Right cardiac atrium (tissue), 5 donors: ENCODE measurements around the gene XRCC4. TPM values are rescaled to one million over a fixed set of nuclear protein-coding genes. Genes with fewer than 3 reads are reported as not detected.

ENCODE experiments used
- ATAC-seq, 2 donors: fragments of 200-7000 bp; cut with Tn5 transposase; one replicate each; pipeline versions ENCODE4 v1.8.0 to v1.9.1; 2020; ENCODE audit warnings: moderate library complexity in 2 of 2, mild to moderate bottlenecking in 1 of 2
- DNase-seq, 3 donors: peaks; one replicate each; pipeline ENCODE4 v3.0.0-alpha.2; 2020
- H3K27ac ChIP-seq: one replicate; pipeline ENCODE4 v1.5.1; 2013; ENCODE audit warnings: mild to moderate bottlenecking, low read length, control low read depth, moderate library complexity
- H3K27me3 ChIP-seq: one replicate; pipeline ENCODE4 v1.6.1; 2013; ENCODE audit not compliant: control insufficient read depth, insufficient read depth
- H3K4me1 ChIP-seq: one replicate; pipeline ENCODE4 v1.6.1; 2013; ENCODE audit warnings: low read length; ENCODE audit not compliant: control insufficient read depth, insufficient read depth
- H3K4me3 ChIP-seq: one replicate; pipeline ENCODE4 v1.5.1; 2013; ENCODE audit warnings: low read length, control low read depth
- H3K9me3 ChIP-seq: one replicate; pipeline ENCODE4 v1.6.1; 2013; ENCODE audit warnings: low read length; ENCODE audit not compliant: control insufficient read depth
- WGBS: extraction: QIAGEN DNeasy Blood & Tissue Kit; methylation state at CpG from one replicate; pipeline ENCODE4 v1.1.7; 2013; 5-methylcytosine and 5-hydroxymethylcytosine counted together
- intact Hi-C, 4 donors: fragments of 100-400 bp; cut with DNase I; formaldehyde crosslinking; loops; one replicate each; pipeline versions ENCODE4 v1.11.0 to v1.14.0; 2022 to 2023
- polyA plus RNA-seq: library from polyadenylated mRNA; stranded (reverse); fragments of 200-250 nt; gene quantifications from one replicate; pipeline ENCODE4 v1.2.3, GENCODE V29; 2013
- total RNA-seq, 4 donors: library from RNA; stranded (reverse); fragmentation: NEBNext Ultra II Directional; extraction: Animal tissue kit (Norgen Biotek cat#: 25700); gene quantifications; one replicate each; pipeline ENCODE4 v1.2.1, GENCODE V29; 2021
- donor health status: healthy with polysubstance abuse.
- donor health status: DM: no; HTN: yes; CAD: no.
- donor health status: DM: no; HTN: no; CAD: no.
- donor health status: DM: no; HTN: yes; CAD: no; lungs with severe emphysema.
- donor health status: DM: yes; HTN: yes; CAD: no.

Gene XRCC4
- total and polyA plus RNA-seq, 5 donors = 7.1 to 8.6 (median 7.5) TPM

GRCh38 chr5:83323557-83324180 lies 246.3 kb downstream of the XRCC4 start:
- Histone ChIP-seq H3K27ac (no peak overlapping the region), H3K4me3 (no peak overlapping the region), H3K27me3 (no peaks in the 10 kb centered on the region), H3K4me1 (no peaks in the 10 kb centered on the region), H3K9me3 (no peaks in the 10 kb centered on the region)
- DNase-seq (no peak), ATAC-seq (no peak)
- intact Hi-C loops = no loop called here

GRCh38 chr5:83331842-83332241 lies 254.5 kb downstream of the XRCC4 start:
- DNase-seq (no peak), ATAC-seq (no peak)
- Histone ChIP-seq H3K27ac (no peak overlapping the region), H3K4me1 (no peaks in the 10 kb centered on the region), H3K27me3 (no peaks in the 10 kb centered on the region), H3K4me3 (no peak overlapping the region), H3K9me3 (no peaks in the 10 kb centered on the region)
- 87% methylated on average over 2 of the region's 2 CpGs for WGBS
- intact Hi-C loops = no loop called here

- H3K9me3 ChIP-seq = no peaks in the 10 kb centered on the region
- no peak overlapping the region for H3K4me3 ChIP-seq
- no peaks in the 10 kb centered on the region for H3K27me3 ChIP-seq
- peak; percentile 9 to 28 (median 18) for DNase-seq
- peak; percentile 57 to 87 for ATAC-seq
- peaks cover 2% of the 10 kb centered on the region for H3K4me1 ChIP-seq
- H3K27ac ChIP-seq = peak overlapping the region; percentile 13
- intact Hi-C loops = no loop called here
- 45% methylated on average over 4 of the region's 4 CpGs for WGBS
These were observed 260.2 kb downstream of the XRCC4 start for GRCh38 chr5:83337453-83338035.

GRCh38 chr5:83340511-83340918 lies 263.2 kb downstream of the XRCC4 start:
- no peaks in the 10 kb centered on the region for H3K9me3 ChIP-seq
- no peak overlapping the region for H3K4me3 ChIP-seq
- intact Hi-C loops = no loop called here
- H3K4me1 ChIP-seq = peaks cover 2% of the 10 kb centered on the region
- no peak for DNase-seq
- 75% methylated on average over 2 of the region's 2 CpGs for WGBS
- no peak overlapping the region for H3K27ac ChIP-seq
- no peaks in the 10 kb centered on the region for H3K27me3 ChIP-seq
- ATAC-seq = peak in 1 of 2 donors; percentile 64

- Histone ChIP-seq H3K4me1 (peaks cover 2% of the 10 kb centered on the region), H3K4me3 (no peak overlapping the region), H3K27ac (no peak overlapping the region), H3K27me3 (no peaks in the 10 kb centered on the region), H3K9me3 (no peaks in the 10 kb centered on the region)
- 83% methylated on average over 3 of the region's 3 CpGs for WGBS
- ATAC-seq (no peak), DNase-seq (no peak)
- intact Hi-C loops = no loop called here
These were observed 264.5 kb downstream of the XRCC4 start for GRCh38 chr5:83341815-83342334.

GRCh38 chr5:83342465-83342864 lies 265.1 kb downstream of the XRCC4 start:
- no peak overlapping the region for H3K27ac ChIP-seq
- no peak for ATAC-seq

GRCh38 chr5:83343299-83343698 lies 266.0 kb downstream of the XRCC4 start:
- H3K27ac ChIP-seq = no peak overlapping the region
- no peaks in the 10 kb centered on the region for H3K9me3 ChIP-seq
- H3K4me1 ChIP-seq = peaks cover 2% of the 10 kb centered on the region
- ATAC-seq = no peak
- H3K4me3 ChIP-seq = no peak overlapping the region
- intact Hi-C loops = no loop called here
- WGBS = 72% methylated on average over 2 of the region's 2 CpGs
- no peak for DNase-seq
- no peaks in the 10 kb centered on the region for H3K27me3 ChIP-seq

More at GRCh38 chr5:83342465-83342864, 265.1 kb downstream of the XRCC4 start:
- Histone ChIP-seq H3K27me3 (no peaks in the 10 kb centered on the region), H3K4me1 (peaks cover 2% of the 10 kb centered on the region), H3K4me3 (no peak overlapping the region), H3K9me3 (no peaks in the 10 kb centered on the region)
- no peak for DNase-seq
- WGBS = 62% methylated on average over 2 of the region's 2 CpGs
- intact Hi-C loops = no loop called here

- H3K27me3 ChIP-seq = no peaks in the 10 kb centered on the region
- H3K27ac ChIP-seq = no peak overlapping the region
- peaks cover 2% of the 10 kb centered on the region for H3K4me1 ChIP-seq
- WGBS = 89% methylated on average over 6 of the region's 6 CpGs
- DNase-seq = no peak
- intact Hi-C loops = no loop called here
- H3K4me3 ChIP-seq = no peak overlapping the region
- ATAC-seq = no peak
- H3K9me3 ChIP-seq = no peaks in the 10 kb centered on the region
These were observed 268.1 kb downstream of the XRCC4 start for GRCh38 chr5:83345423-83345822.

GRCh38 chr5:83348281-83348780 lies 271.0 kb downstream of the XRCC4 start:
- H3K4me3 ChIP-seq = no peak overlapping the region
- intact Hi-C loops = no loop called here
- DNase-seq = peak in 1 of 3 donors; percentile 32
- no peak overlapping the region for H3K27ac ChIP-seq
- H3K9me3 ChIP-seq = no peaks in the 10 kb centered on the region
- no peak for ATAC-seq
- H3K27me3 ChIP-seq = no peaks in the 10 kb centered on the region
- 99% methylated on average over 2 of the region's 2 CpGs for WGBS
- H3K4me1 ChIP-seq = no peaks in the 10 kb centered on the region

- H3K4me3 ChIP-seq = no peak overlapping the region
- 81% methylated on average over 3 of the region's 3 CpGs for WGBS
- DNase-seq (no peak), ATAC-seq (no peak)
- H3K27ac ChIP-seq = no peak overlapping the region
- no peaks in the 10 kb centered on the region for H3K27me3 ChIP-seq
- no peaks in the 10 kb centered on the region for H3K4me1 ChIP-seq
- intact Hi-C loops = no loop called here
- H3K9me3 ChIP-seq = no peaks in the 10 kb centered on the region
These were observed 275.9 kb downstream of the XRCC4 start for GRCh38 chr5:83353231-83353630.

GRCh38 chr5:83353774-83354173 lies 276.4 kb downstream of the XRCC4 start:
- intact Hi-C loops = no loop called here
- ATAC-seq = no peak
- H3K27ac ChIP-seq = no peak overlapping the region
- DNase-seq = no peak
- no peaks in the 10 kb centered on the region for H3K9me3 ChIP-seq
- H3K27me3 ChIP-seq = no peaks in the 10 kb centered on the region
- no peaks in the 10 kb centered on the region for H3K4me1 ChIP-seq
- no peak overlapping the region for H3K4me3 ChIP-seq
- WGBS = 95% methylated on average over 1 of the region's 1 CpG
